HG03521 (cell line): ENCODE data around the gene TAAR8.
"Not testable (repeated sequence)": the region's sequence is repeated elsewhere in the genome, so short reads cannot be mapped to it uniquely, and the experiment has no call there.

ENCODE experiments used
- ATAC-seq: cut with Tn5 transposase; IDR thresholded peaks from one replicate; pipeline ENCODE4 v1.9.1; 2021; ENCODE audit warnings: mild to moderate bottlenecking, moderate library complexity; ENCODE audit not compliant: unreplicated experiment

Gene TAAR8

DNA sequence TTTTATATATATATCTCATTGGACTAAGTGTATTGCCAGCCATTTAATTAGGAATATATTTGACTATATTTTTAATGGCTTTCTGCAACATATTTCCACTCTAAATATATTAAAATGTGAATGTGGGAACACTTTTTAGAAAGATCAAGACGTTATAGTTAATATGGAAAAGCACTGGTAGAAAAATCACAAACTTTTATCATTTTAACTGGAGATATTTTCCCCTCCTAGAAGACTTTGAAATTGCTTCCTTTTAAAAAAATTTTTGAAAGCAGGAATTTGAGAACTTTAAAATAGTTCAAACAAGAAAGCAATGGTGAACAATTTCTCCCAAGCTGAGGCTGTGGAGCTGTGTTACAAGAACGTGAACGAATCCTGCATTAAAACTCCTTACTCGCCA is 14.5 kb upstream of the TAAR8 start, which contains the start of gene TAAR9:
TAAR9 (plus strand) TSS at position 301 of the 400 bp plus-strand sequence; CDS start at position 314, 13 bp downstream.
- ATAC-seq: no peak

DNA sequence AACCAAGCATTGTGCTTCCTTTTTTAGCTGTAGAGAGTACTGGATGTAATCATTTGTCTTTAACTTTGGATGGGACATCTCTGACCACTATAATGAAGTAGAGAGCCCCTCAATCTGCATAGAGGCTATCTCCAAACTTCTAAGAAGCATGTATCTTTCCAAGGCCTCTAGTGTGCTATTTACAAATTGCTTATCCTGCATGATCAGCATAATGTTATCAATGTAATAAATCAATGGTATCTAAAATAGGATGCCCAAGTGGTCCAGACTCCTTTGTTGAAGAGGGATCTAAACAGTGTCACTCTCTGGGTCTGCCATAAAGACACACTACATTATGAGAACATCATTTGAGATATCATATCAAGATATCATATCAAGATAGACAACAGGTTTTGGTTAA is 7.6 kb upstream of the TAAR8 start:
- no peak for ATAC-seq

DNA sequence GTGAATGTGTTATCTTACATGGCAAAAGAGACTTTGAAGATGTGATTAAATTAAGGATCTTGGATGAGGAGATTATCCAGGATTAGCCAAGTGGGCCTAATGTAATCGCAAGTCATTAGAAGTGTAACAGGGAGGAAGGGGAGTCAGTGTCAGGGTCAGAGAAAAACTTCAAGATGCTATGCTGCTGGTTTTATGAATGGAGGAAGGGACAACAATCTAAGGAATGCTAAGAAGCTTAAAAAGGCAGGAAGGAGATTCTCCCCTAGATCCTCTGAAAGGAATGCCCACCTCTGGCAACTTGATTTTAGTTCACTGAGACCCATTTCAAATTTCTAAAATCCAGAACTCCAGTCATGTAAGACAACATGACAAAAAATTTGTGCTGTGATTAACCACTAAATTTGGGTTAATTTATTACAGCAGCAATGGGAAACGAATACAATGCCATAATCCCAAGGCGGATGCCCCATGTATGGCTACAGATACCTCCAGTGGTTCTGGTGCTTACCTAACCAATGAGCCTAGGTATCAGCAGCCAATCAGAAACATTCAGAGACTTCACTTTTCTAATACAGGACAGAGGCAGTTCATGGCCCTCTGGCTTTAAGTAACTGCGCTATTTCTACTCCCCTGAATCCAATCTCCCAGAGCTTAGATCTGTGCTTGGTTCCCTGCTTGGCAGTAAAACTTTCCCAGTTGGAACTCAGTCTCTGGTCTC is 3.6 kb upstream of the TAAR8 start:
- ATAC-seq: no peak

DNA sequence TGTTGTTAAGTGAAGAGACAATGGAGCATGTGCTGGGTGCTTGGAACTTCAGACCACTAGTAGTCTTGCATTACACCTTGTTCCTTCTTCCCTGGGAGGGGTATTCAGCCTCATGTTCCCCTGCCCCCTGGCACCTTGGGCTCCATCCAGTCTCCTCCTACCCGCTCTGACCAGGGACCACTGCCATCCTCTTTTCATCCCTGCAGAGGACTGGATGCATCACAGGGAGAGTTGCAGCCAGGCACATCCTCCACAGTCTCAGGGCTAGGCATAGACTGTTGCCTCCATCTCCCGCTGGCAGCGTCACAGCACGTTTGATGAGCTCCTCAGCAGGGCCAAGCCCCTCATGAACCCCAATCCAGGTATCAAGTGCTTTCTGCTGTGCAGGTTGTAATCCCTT is 1.3 kb upstream of the TAAR8 start:
- no peak for ATAC-seq

DNA sequence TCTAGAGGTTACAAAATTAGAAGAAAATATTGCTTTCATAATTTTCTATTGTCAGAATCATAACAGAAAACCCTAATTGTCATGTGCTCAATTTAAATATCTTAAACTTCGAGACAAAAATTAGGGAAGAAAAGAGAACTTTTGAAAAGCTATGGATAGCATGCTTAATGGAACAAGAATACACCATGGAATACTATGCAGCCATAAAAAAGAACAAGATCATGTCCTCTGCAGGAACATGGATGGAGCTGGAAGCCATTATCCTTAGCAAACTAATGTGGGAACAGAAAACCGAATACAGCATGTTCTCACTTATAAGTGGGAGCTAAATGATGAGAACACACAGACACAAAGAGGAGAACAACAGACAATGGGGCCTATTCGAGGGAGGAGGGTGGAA is 7.6 kb downstream of the TAAR8 start:
- not testable (repeated sequence) for ATAC-seq

DNA sequence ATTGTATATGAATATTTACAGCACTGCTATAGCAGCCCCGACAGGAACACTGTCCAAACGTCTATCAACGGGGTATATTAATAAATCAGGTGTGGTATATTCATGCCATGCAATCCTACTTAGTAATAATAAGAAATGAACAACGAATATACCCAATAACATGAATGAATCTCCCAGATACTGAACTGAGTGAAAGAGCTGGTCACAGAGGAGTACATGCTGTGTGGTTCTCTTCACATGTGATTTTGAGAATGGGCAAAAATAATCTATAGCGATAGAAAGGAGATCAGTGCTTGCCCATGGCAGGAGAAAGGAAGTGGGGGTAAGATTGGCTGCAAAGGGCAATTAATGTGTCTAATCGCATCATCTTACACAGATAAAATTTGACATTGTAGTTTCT is 13.9 kb downstream of the TAAR8 start:
- no peak for ATAC-seq

DNA sequence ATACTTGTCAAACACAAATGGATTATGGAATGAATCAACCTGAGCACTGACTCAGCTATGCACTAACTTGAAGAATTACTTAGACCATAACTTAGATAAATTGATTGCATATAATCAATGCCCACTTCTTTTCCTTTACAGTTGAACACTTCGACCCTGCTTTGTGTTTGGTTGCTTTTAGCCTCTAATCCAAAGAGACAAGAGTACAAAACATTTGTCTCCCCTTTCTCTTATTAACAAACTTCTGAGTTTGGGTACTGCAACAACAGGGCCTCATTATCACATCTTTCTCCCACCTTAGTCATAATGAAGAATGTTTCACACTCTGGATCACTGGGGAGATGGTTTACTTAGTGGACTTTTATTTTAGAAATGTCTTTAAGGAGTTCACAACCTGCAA is 15.1 kb downstream of the TAAR8 start:
- no peak for ATAC-seq

DNA sequence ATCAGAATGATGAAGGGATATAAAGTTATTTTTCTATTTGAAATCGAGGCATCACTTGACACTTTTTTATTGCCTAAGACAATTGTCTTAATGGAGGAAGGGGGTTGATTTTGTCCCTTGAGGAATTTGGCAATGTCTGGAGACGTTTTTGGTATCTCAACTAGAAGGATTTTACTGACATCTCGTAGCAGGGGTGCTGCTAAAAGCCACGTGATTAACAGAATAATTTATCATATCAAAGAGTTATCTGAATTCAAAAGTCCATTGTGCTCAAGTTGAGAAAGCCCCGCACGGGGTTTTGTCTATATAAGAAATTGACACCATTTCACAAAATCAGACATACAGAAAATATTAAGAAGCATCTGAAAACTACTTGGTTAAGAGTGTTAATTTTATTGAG is 16.1 kb downstream of the TAAR8 start:
- no peak for ATAC-seq

DNA sequence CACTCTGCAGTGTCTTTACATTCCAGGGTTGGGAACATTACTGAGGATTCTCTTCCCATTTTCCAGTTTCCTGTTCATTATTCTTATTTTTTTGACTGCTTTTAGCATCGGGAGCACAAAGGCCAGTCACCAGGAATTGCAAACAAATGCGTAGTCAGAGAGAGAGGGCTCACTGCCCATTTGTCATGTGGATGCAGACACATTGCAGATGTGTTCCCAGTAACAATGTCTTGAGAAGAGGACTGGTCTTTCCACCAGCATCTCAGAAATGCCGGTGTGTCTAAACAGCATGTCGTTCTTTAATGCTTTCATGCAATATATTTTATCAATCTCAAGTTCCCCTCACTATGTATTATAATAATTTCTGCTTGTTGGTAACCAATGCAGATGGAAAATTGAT is 16.7 kb downstream of the TAAR8 start:
- ATAC-seq: no peak

DNA sequence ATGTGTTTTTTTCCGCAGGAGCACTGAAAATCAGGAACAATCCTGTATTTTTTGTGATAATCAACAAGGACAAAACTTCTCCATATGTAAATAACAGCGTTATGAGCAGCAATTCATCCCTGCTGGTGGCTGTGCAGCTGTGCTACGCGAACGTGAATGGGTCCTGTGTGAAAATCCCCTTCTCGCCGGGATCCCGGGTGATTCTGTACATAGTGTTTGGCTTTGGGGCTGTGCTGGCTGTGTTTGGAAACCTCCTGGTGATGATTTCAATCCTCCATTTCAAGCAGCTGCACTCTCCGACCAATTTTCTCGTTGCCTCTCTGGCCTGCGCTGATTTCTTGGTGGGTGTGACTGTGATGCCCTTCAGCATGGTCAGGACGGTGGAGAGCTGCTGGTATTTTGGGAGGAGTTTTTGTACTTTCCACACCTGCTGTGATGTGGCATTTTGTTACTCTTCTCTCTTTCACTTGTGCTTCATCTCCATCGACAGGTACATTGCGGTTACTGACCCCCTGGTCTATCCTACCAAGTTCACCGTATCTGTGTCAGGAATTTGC is 17.8 kb downstream of the TAAR8 start, which contains the start of gene TAAR6:
TAAR6 (plus strand) TSS at position 102 of the 557 bp plus-strand sequence; CDS start at position 102, 0 bp downstream.
- no peak for ATAC-seq

DNA sequence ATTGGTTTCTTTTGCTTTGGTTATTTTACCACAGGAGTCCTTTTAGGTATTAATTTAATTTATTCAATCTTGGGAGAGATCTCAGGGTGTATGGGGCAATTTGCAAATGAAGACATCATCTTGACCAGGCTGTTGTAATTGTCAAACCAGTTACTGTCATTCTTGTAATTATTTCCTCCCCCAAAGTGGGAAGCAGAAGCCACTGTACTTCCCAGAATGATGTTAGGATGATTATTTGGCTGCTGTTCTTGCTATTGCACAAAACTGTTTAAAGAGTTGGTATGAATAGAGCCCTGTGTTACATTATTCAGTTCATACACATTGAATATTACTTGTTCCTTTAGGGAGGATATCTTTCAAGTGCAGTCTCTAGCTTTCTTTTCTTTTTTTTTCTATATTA is 19.3 kb downstream of the TAAR8 start:
- no peak for ATAC-seq

DNA sequence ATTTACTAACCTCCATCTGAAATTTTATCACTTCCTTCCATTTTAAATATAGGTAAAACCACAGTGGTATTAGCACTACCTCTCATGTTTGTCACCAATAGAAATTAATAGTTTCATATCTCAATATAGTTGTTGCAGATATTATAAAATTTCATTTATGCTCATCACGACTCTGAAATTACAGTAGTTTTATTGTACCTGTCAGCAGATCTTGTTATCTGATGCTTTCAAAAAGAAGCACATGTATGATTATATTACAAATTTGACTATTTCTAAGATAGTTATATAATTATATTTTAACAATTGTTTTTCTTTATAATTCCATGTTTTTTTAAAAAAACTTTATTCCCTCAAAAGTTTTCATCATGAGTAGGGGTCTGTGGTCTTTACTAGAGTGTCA is 32.2 kb downstream of the TAAR8 start:
- no peak for ATAC-seq

DNA sequence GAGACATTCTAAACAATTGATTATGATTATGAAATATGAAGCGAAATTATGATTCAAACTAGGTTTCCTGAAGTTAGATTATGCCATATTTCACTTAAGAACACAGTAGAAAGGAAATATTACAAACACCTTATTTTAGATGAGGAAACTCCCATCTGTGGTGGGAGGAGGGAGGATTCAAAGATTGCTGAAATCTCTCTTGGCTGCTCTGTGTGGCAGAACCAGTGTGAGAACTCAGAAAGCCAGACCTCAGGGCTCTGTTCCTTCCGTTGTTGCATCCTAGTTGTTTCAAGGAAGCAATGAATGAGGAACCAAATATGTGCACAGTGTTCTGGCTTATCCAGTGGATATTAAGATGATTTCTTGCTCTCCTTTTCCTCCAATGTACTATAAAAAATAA is 35.0 kb downstream of the TAAR8 start:
- ATAC-seq: no peak

DNA sequence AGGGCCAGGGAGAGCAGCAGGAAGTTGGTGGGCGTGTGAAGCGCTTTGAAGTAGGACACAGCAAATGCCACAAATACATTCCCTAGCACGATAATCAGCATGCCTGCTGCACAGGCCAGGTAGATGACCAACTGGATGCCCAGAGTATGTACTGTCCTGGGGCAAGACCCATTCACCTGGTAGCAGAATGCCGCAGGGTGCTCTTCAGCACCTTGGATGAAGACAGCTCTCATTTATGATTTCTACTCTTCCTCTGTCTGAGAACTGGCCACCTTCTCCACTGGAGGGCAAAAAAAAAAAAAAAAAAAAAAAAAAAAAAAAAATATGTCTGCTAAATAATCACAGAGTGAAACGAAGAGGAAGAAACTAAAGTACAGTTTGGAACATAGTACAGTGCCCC is 37.0 kb downstream of the TAAR8 start, which contains the start of gene TAAR5:
TAAR5 (minus strand) TSS at position 288 of the 400 bp plus-strand sequence; CDS start at position 233, 55 bp downstream.
- ATAC-seq: no peak

DNA sequence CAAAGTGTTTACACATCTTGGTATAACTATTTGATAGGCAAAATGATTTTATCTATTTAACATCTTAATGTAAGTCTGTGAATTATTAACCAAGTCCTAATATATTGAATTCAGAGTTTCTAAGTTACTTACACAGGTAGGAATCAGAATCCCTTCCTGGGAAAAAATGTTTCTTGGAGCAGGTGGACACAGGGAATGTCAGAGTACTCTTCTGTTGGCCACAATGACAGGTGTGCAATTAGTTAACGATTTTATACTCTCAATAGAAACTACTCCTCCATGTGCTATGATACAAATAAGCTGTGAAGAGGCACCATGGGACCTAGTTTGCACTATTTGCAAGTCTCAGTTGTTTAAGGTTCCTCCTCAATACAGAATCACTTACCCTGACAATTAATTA is 37.9 kb downstream of the TAAR8 start:
- ATAC-seq: no peak

DNA sequence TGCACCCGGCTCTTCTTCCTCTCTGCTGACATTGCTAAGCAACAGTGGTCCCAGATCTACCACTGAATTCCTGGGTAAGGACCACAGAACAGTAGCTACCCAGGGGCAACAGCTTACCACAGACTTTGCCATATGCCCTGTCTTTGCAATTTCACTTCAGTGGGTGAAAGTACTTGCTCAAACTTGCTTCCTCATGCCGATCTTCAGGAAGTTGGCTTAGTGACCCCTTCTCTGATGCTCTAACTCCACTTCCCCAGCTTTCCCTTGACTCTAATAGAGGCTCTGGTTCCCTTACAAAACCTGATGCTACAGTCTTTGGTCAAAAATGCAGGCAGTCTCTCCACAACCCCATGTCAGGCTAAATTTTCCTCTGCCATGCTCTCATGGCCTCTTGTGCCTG is 40.4 kb downstream of the TAAR8 start:
- no peak for ATAC-seq

DNA sequence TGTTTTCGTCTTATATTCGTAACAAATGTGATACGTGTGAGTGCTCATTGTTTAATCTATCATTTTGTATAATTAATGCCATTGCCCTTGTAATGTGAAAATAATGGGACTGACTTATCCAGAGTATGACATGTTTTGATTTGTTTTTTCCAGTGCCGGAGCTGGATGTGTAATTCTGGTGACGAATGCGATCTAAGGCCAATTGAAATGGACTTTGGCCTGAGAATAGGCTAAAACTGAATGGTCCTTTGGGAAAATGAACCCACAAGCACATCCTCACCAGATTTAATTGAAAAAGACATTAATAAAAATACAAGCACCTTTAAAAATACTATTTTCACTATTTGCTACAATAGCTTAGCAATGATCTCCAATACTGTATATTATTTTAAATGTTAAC is 43.7 kb downstream of the TAAR8 start:
- no peak for ATAC-seq

DNA sequence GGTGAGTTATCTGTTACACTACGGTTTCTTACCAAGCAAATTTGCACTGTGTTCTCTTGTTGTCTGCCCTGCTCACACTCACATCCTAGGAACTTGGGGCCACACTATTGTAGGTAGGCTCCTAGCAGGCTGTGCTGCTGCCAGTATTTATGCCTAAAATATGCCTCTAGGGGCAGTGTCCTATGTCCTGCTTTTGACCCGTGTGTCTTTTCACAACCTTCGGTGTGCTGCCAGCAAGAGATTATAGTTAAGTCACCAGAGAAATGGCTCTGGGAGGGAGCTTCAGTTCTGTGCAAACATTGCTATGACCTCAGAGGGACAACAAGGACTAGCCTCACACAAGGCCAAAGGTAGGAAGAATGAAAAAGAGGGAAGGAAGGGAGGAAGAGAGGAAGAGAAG is 46.0 kb downstream of the TAAR8 start:
- ATAC-seq: peak; percentile 84

DNA sequence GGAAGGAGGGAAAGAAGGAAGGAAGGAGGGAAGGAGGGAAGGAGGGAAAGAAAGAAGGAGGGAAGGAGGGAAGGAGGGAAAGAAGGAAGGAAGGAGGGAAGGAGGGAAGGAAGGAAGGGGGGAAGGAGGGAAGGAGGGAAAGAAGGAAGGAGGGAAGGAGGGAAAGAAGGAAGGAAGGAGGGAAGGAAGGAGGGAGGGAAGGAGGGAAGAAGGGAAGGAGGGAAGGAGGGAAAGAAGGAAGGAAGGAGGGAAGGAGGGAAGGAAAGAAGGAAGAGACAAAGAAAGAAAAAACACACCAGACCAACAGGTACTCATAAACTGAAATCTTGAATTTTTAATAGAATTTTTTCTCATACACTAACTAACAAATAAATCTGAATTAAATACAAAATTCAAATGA is 48.4 kb downstream of the TAAR8 start:
- not testable (repeated sequence) for ATAC-seq
